K562 (cell line): ENCODE data around the gene HTR3C. TPM values are rescaled to one million over a fixed set of nuclear protein-coding genes. Genes with fewer than 3 reads are reported as not detected.

Source experiments
- ATAC-seq: fragments of 200-7000 bp; cut with Tn5 transposase; 3 replicates; pipeline ENCODE4 v1.9.1; 2020; ENCODE audit warnings: moderate library complexity
- BruUV-seq: library from RNA; stranded (reverse); fragments of 400-500 nt; replicated peaks from 2 replicates; lab custom pipeline; 2021; lab: Mats Ljungman, UMichigan
- CTCF ChIA-PET: fragments of 300-600 bp; formaldehyde crosslinking; extraction: SDS; loops from one replicate; lab custom pipeline; 2021; ENCODE audit warnings: low intra/inter-chr PET ratio; lab: Yijun Ruan, JAX
- POLR2A ChIA-PET: fragments of 300-600, 350-650 bp; sonication (Branson Sonifier 250); formaldehyde crosslinking; extraction: SDS; loops from one replicate; lab custom pipeline; 2021; ENCODE audit warnings: antibody characterized with exemption, inconsistent platforms; lab: Yijun Ruan, JAX
- DNase-seq, 4 experiments: peaks; one replicate each; pipeline versions ENCODE4 v3.0.0 to v3.0.0-alpha.2; 2011 to 2018; ENCODE audit warnings: low spot score in 3 of 4, mixed read lengths in 3 of 4; ENCODE audit errors: extremely low read depth in 1 of 4
- FAIRE-seq: peaks from 2 replicates; lab custom pipeline; 2011; peaks lifted over from hg19 to GRCh38; lab: Jason Lieb, UNC
- H2AFZ ChIP-seq: 2 replicates; pipeline ENCODE4 v1.6.0; 2011; ENCODE audit warnings: low read depth, low read length, control low read depth, inconsistent platforms
- H3K27ac ChIP-seq: fragments of 200-600 bp; 3 replicates; pipeline ENCODE4 v1.8.0; 2011; ENCODE audit warnings: low read depth, mild to moderate bottlenecking, control low read depth, inconsistent platforms, low read length, moderate library complexity, mixed read lengths; ENCODE audit errors: extremely low read depth
- H3K27me3 ChIP-seq, 2 experiments: fragments of 300-600 bp in 1 of 2; 2 replicates in 1 of 2; 3 replicates in 1 of 2; pipeline versions ENCODE4 v1.6.0 to v1.8.0; 2011; ENCODE audit warnings: inconsistent platforms in 2 of 2, low read length in 2 of 2, mild to moderate bottlenecking in 1 of 2, mixed read lengths in 1 of 2, moderate library complexity in 1 of 2; ENCODE audit not compliant: control insufficient read depth in 2 of 2, insufficient read depth in 2 of 2
- H3K36me3 ChIP-seq: fragments of 300-600 bp; 3 replicates; pipeline ENCODE4 v1.8.0; 2011; ENCODE audit warnings: mild to moderate bottlenecking, low read length, inconsistent platforms; ENCODE audit not compliant: control insufficient read depth, insufficient read depth
- H3K4me1 ChIP-seq, 2 experiments: fragments of 200-600 bp in 1 of 2; replicated peaks in 1 of 2; 2 replicates in 1 of 2; 3 replicates in 1 of 2; pipeline versions ENCODE4 v1.5.1 to v1.8.0; 2011; ENCODE audit warnings: inconsistent platforms in 2 of 2, low read length in 2 of 2, mild to moderate bottlenecking in 1 of 2, mixed read lengths in 1 of 2, moderate library complexity in 1 of 2; ENCODE audit not compliant: control insufficient read depth in 2 of 2, insufficient read depth in 2 of 2
- H3K4me2 ChIP-seq: 2 replicates; pipeline ENCODE4 v1.6.1; 2011; ENCODE audit warnings: low read length, control low read depth, inconsistent platforms, mixed read lengths; ENCODE audit not compliant: insufficient read depth
- H3K4me3 ChIP-seq: fragments of 200-600 bp; sonication (generic), shearing (Covaris generic); 2 replicates; pipeline ENCODE4 v1.5.1; 2016; ENCODE audit warnings: control low read depth, inconsistent platforms
- H3K79me2 ChIP-seq: fragments of 200-600 bp; 3 replicates; pipeline ENCODE4 v1.8.0; 2011; ENCODE audit warnings: low read length, inconsistent platforms; ENCODE audit not compliant: control insufficient read depth, insufficient read depth
- H3K9ac ChIP-seq, 2 experiments: 2 replicates each; pipeline versions ENCODE4 v1.6.0 to v1.6.1; 2011; ENCODE audit warnings: low read depth in 2 of 2, low read length in 2 of 2, control low read depth in 1 of 2, inconsistent platforms in 1 of 2, mild to moderate bottlenecking in 1 of 2, mixed read lengths in 1 of 2; ENCODE audit not compliant: insufficient read depth in 1 of 2
- H3K9me1 ChIP-seq: one replicate; pipeline ENCODE4 v1.6.0; 2011; ENCODE audit warnings: inconsistent platforms, mild to moderate bottlenecking, low read length, moderate library complexity; ENCODE audit not compliant: control insufficient read depth, insufficient read depth
- H3K9me3 ChIP-seq: replicated peaks from 2 replicates; pipeline ENCODE4 v1.5.1; 2011; ENCODE audit warnings: low read depth, low read length, inconsistent platforms; ENCODE audit not compliant: control insufficient read depth, insufficient read depth
- H4K20me1 ChIP-seq: replicated peaks from 2 replicates; pipeline ENCODE4 v1.6.1; 2011; ENCODE audit warnings: low read length, inconsistent platforms, mixed read lengths; ENCODE audit not compliant: control insufficient read depth, insufficient read depth
- ARID3B ChIP-seq: fragments of 250-450 bp; sonication (Bioruptor Pico); IDR thresholded peaks from 2 replicates; pipeline ENCODE4 v1.4.0; 2020; ENCODE audit warnings: borderline replicate concordance
- ETV1 ChIP-seq: fragments of 450-650 bp; conservative IDR thresholded peaks from 2 replicates; pipeline ENCODE4 v1.6.1; 2016; ENCODE audit warnings: missing genetic modification characterization, control low read depth, low read depth, missing compliant biosample characterization
- FOXK2 ChIP-seq, 2 experiments: fragments of 450-650 bp; IDR thresholded peaks in 1 of 2; conservative IDR thresholded peaks in 1 of 2; 2 replicates each; pipeline ENCODE4 v1.6.1; 2016; ENCODE audit warnings: low read depth in 2 of 2, mild to moderate bottlenecking in 1 of 2
- HBP1 ChIP-seq: fragments of 450-650 bp; formaldehyde crosslinking; IDR thresholded peaks from 2 replicates; pipeline ENCODE4 v1.4.0; 2022; ENCODE audit warnings: missing genetic modification characterization
- PBX2 ChIP-seq, 2 experiments: IDR thresholded peaks in 1 of 2; conservative IDR thresholded peaks in 1 of 2; 2 replicates each; pipeline ENCODE4 v1.6.1; 2016; ENCODE audit warnings: low read depth in 2 of 2, mild to moderate bottlenecking in 1 of 2, missing compliant biosample characterization in 1 of 2, missing genetic modification characterization in 1 of 2, moderate library complexity in 1 of 2
- WGBS: fragments of 100-300 bp; shearing (Covaris generic); methylation state at CpG from one replicate; pipeline ENCODE4 v1.1.6; 2016; ENCODE audit warnings: low coverage, mixed read lengths; ENCODE audit not compliant: insufficient coverage; ENCODE audit errors: missing lambda C conversion rate; 5-methylcytosine and 5-hydroxymethylcytosine counted together
- in situ Hi-C: fragments of 300-500 bp; cut with MboI; formaldehyde crosslinking; loops from 4 replicates; pipeline ENCODE4 v1.15.0; 2018; ENCODE audit warnings: inconsistent platforms, mixed read lengths
- intact Hi-C: fragments of 100-400 bp; cut with micrococcal nuclease; formaldehyde crosslinking; loops from 2 replicates; pipeline ENCODE4 v1.14.2; 2022
- polyA plus RNA-seq, 8 experiments: library from polyadenylated mRNA; depleted of rRNA in 4 of 8; stranded (reverse) in 5 of 8; unstranded in 3 of 8; fragments of >200 nt; fragmentation: Nextera tagmentation in 2 of 8; fragmentation: Illumina TruSeq in 1 of 8; extraction: Ambion mirVana in 2 of 8; extraction: Trizol in 1 of 8; gene quantifications; 2 replicates each; pipeline versions ENCODE4 v1.2.1 to v1.2.3, GENCODE V29; 2011 to 2014; ENCODE audit warnings: inconsistent platforms in 1 of 8, missing spikeins in 1 of 8
- total RNA-seq, 7 experiments: library from RNA; depleted of rRNA in 6 of 7; stranded (reverse); fragments of >200 nt in 6 of 7; fragmentation: Illumina TruSeq in 2 of 7; extraction: Trizol in 2 of 7; gene quantifications; 2 replicates each; pipeline versions ENCODE4 v1.2.1 to v1.2.3, GENCODE V29; 2011 to 2021; ENCODE audit warnings: low replicate concordance in 1 of 7

HTR3C gene
- total and polyA plus RNA-seq, 9 of the 15 experiments (the other 6 are each of a cell fraction or from before 2014, with no cell fraction given), result 0.04 to 0.06 TPM; not detected in 7

- TF ChIP-seq ETV1, result 0 out of 2 replicates have a peak, but pooled peaks have one; percentile 15
Measured at GRCh38 chr3:184017672-184018423, 35.0 kb upstream of the HTR3C start, which contains the start of gene ABCC5 (continued).

GRCh38 chr3:184018424-184018973, 34.3 kb upstream of the HTR3C start:
- BruUV-seq, result no TSS peak
- peaks cover 20 to 25% of the 10 kb centered on the region in 2 experiments; a peak in 4 of 5 replicates for H3K4me1 ChIP-seq
- no peaks in the 10 kb centered on the region for H3K27me3 ChIP-seq
- no peak for ATAC-seq
- no peak for FAIRE-seq
- H3K4me2 ChIP-seq, result peak overlapping the region; percentile 89
- H3K4me3 ChIP-seq, result peak overlapping the region; percentile 89
- peak overlapping the region; percentile 90 for H3K27ac ChIP-seq
- peaks cover 40% of the 10 kb centered on the region for H3K79me2 ChIP-seq
- no peaks in the 10 kb centered on the region for H3K9me3 ChIP-seq
- CTCF ChIA-PET, result interaction anchor here (0.7 to 1.5 kb wide), 4 partner anchors 29 to 231 kb away, joined by 3 to 9 read pairs (median 4); partner anchors contain the start of gene EEF1AKMT4
- no peaks in the 10 kb centered on the region for H3K9me1 ChIP-seq
- POLR2A ChIA-PET, result interaction anchor here (0.6 to 2.7 kb wide), 7 partner anchors 18 to 273 kb away, joined by 3 to 11 read pairs (median 3); partner anchors contain the start of gene EIF2B5
- H3K9ac ChIP-seq, result peak overlapping the region in 1 of 2 experiments; percentile 77; a peak in 2 of 4 replicates
- intact Hi-C loops, result loop anchor here (1.0 to 5.0 kb wide), 2 partner anchors 114 to 229 kb away; partner anchors contain the start of genes ALG3 and EEF1AKMT4
- peaks cover 8% of the 10 kb centered on the region for H3K36me3 ChIP-seq
- 63% methylated on average over 13 of the region's 21 CpGs for WGBS
- in situ Hi-C loops, result loop anchor here (10.0 kb wide), 1 partner anchor 226 kb away; the partner anchor contains the start of genes ALG3 and EEF1AKMT4
- no peaks in the 10 kb centered on the region for H4K20me1 ChIP-seq
- DNase-seq, result no peak
- H2AFZ ChIP-seq, result peak overlapping the region; percentile 96
- TF ChIP-seq ARID3B (CRISPR knock-in tag) (no peak), FOXK2 (conservative IDR thresholded peaks at IDR 0.05 in 1 of 2, IDR thresholded peaks at IDR 0.05 in 1 of 2; ENCODE audit: low read depth in 2 of 2) (no peak), PBX2 (CRISPR knock-in tag; IDR thresholded peaks at IDR 0.05; ENCODE audit: low read depth) (no peak), PBX2 (tag; conservative IDR thresholded peaks at IDR 0.05; ENCODE audit: low read depth) (0 out of 2 replicates have a peak, but pooled peaks have one; percentile 67), HBP1 (CRISPR knock-in tag) (no peak)
